NCI-H128 (cell line): Measurements from ENCODE around the gene MAP2K4.
A peak's percentile ranks its signal among the peaks of the same experiment; 100 is the strongest.
"Not testable (repeated sequence)": the region's sequence is repeated elsewhere in the genome, so short reads cannot be mapped to it uniquely, and the experiment has no call there.

ENCODE experiments used
- DNase-seq: peaks from one replicate; lab custom pipeline; 2025; ENCODE audit not compliant: unreplicated experiment; lab: John Stamatoyannopoulos, UW

MAP2K4 gene

DNA sequence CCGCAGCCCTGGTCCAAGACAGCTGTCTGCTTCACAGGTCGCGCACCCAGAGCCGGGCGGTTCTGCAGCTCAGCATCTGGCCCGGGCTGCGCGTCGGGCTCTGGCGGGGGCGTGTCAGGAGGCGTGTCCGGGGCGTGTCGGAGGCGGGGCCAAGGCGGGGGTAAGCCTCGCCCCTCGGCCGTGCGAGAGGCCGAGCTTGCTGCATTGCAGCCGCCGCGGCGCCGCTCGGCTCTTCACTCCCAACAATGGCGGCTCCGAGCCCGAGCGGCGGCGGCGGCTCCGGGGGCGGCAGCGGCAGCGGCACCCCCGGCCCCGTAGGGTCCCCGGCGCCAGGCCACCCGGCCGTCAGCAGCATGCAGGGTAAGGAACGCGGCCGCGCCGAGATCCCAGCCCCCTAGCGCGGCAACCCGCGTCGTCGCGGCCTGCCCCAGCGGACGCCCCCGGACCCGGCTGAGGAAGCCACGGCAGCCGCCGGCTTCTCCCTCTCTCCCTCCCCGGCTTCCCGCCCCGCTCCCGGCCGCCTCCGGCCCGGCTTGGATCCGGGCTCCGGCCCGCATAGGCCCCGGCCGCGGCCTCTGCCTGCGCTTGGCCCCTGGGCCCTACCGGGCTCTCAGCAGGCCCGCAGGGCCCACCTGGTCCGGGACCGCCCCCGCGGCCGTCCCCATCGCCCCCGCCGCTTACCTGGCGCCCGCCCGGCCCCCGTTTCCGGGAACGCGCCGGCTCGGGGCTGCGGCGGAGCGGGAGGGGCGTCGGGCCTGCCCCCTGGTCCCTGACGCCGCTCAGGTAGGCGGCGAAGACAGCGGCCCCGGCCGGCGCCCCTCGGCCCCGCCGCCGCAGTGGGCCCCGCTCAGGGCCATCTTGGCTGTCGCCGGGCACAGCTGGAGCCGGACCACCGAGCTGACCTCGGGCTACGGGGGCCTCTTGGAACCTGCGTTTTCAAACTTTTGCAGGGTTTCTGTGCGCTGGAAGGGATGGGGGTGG lies at the start of gene MAP2K4:
Gene MAP2K4, plus strand, starts transcription at position 236 of the 981 bp plus-strand sequence. Its CDS starts 10 bp downstream, at position 246.
- DNase-seq = peak; percentile 31

GRCh38 chr17:11972741-11973140 lies 47.9 kb upstream of the MAP2K4 start:
- not testable (repeated sequence) for DNase-seq

- DNase-seq = no peak
Observed at GRCh38 chr17:11979795-11980194, 40.9 kb upstream of the MAP2K4 start.

- no peak for DNase-seq
Observed at GRCh38 chr17:11980813-11981212, 39.9 kb upstream of the MAP2K4 start.

- no peak for DNase-seq
Observed at GRCh38 chr17:11981862-11982261, 38.8 kb upstream of the MAP2K4 start.

GRCh38 chr17:11986179-11986941 lies 34.3 kb upstream of the MAP2K4 start:
- no peak for DNase-seq

- no peak for DNase-seq
Observed at GRCh38 chr17:11986942-11987329, 33.7 kb upstream of the MAP2K4 start.

DNA sequence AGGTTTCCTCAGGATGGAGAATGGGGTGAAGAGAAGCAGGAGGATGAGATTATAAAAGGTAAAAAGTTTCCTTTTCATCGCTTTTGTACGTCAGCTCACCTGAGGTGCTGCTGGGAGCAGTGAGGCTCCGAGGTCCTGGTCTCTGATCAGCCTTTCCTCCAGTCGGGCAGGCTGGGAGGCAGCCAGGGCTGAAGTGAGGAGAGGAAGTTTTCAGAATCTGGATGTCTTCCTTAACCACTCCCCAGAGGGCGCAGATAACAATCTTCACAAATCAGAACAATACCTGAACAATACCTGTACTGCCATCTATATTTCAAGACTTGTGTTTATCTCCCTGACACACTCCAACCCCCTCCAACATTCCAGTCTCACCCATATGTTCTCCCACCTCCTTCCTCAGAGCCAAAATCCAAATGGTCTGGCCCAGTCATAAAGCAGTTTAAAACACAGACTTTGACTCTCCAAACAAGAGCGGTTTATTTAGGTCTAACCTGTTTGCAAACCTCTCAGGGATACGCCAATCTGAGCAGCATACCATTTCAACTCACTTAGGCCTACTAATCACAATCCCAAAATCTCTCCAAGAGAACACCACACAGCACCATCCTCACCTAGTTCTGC lies 30.2 kb upstream of the MAP2K4 start:
- no peak for DNase-seq

DNA sequence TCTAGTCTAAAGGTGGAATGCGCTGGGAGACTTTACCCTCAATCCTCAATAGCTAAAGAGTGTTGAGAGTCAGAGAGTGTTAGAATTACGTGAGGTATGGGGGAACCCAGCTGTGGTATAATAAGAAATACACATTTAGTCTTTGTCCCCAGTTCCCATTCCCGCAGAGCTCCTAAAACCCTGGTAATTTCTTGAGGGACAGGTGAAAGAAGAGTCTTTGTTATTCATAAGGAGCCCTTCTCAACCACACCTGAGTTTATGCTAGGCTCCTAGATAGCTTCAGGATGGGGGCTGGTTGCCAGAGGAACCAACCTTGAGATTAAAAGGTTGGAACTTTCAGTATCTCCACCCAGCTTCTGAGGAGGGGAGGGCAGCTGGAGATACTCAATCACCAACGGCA lies 29.2 kb upstream of the MAP2K4 start:
- no peak for DNase-seq

- DNase-seq = no peak
Observed at GRCh38 chr17:11996722-11997146, 23.9 kb upstream of the MAP2K4 start.

DNA sequence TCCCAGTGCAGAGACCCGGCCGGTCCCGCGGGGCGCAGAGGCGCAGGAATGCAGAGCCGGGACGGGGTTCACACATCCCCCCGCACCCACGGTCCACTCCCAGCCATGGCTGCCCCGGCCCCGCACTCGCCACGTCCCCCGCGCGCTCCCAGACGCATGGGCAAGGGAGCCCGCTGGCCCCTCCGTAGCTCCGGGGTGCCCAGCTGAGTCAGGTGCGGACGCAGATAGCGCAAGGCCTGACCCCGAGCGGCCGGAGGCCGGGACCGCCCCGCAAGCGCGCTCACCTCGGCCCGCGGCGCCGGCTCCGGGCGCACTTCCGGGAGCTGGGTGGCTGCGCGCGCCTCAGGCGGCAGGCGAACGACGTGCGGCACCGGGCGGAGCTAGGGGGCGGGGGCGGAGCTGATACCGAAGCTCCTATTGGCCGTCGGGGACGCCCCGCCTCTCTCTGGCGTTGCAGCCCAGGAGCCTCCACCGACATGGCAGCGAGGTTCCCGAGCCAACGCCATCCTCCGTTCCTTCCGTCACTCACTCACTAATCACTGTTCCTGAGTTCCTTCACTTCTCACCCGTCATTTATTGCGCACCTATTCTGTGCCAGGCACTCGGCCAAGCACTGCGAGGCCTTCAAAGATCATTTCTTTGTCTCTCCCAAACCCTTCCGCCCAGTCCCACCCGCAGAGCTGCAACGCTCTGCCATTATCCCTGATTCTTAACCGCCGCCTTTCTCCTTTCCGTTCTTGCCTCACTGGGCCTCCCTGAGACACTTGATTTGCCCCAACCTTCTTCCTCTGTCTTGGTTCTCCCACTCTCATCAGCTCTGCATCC lies 23.3 kb upstream of the MAP2K4 start, which contains the start of gene ZNF18:
Gene ZNF18, minus strand, starts transcription at position 329 of the 825 bp plus-strand sequence. CDS start 4,646 bp downstream, outside the sequence.
- peak; percentile 56 for DNase-seq

DNA sequence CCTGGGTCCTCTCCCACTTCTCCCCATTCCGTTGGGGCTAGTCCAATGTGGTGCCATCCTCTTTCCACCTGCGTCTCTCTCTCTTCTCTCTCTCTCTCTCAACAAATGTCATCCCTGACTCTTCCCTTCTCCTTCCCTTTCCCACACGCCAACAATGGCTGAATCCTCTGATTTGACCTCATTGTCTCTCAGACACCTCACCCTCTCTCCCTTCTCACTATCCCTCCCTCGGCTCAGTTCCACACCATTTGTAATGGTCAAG lies 22.8 kb upstream of the MAP2K4 start:
- no peak for DNase-seq

DNA sequence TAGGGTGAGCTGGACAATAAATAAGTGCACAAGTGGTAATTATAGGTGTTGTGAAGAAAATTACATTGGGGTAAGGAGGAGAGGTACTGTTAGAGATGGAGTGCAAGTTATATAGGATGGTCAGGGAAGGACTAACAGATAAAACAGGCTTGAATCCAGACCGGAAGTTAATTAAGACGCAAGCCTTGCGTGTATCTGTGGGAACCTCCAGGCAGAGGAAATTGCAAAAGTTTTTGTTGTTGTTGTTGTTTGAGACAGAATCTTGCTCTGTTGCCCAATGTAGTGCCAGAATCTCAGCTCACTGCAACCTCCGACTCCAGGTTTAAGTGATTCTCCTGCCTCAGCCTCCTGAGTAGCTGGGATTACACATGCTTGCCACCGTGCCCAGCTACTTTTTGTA lies 21.0 kb upstream of the MAP2K4 start:
- DNase-seq = no peak

- no peak for DNase-seq
Observed at GRCh38 chr17:12007466-12007865, 13.2 kb upstream of the MAP2K4 start.

GRCh38 chr17:12021623-12022140 lies 1.0 kb downstream of the MAP2K4 start:
- DNase-seq = no peak

DNA sequence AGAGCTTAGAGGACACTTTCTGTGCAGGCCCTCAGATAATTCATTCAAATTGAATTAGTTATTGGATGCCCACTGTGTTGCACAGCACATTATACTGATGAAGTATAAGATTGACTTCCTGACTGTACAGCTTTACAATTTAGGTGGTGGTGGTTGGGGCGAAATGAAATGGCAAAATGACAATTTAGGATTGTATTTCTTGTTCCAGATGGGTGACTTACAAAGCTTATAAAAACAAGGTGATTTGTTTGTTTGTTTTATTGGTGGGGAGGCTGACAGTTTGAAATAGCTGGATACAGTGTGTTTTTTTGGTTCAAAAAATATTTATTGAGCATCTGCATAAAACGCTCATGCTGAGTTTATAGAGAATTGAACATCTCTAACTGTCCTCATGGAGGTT lies 1.6 kb downstream of the MAP2K4 start:
- DNase-seq = no peak

DNA sequence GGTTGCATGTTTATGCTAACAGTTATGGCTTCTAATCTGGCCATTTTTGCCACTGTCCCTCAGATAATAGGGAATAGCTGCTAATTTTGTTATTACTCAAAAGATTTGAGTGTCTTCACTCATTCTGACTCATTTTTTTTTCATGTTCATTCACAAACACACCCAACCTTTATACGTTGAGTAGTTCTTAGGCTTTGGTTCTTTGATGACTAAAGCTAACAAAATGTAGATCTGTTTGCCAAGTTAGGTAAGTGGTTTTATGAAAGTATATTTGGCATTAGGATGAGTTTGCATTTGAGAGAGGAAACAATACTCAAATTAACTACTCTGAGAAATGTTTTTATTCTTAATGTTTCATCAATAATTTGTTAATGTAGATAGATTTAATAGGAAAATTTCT lies 3.6 kb downstream of the MAP2K4 start:
- DNase-seq = no peak

GRCh38 chr17:12027658-12028057 lies 7.0 kb downstream of the MAP2K4 start:
- no peak for DNase-seq

DNA sequence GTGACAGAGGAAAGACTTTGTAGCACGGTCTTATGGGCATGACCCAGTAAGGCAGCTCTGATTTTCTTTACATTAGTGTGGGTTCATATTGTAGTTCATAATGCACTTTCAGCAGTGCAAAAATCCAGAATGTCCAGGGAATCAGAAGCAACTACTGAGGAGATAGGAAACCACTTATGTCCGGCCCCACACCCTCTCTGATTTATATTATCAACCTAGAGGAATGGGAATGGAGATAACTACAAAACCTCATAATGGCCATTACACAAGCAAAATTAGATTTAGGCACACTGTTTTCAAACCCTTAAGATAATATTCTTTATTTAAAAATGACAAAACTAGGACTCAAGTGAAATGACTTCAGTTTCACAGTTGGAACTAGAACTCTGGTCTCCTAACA lies 7.9 kb downstream of the MAP2K4 start:
- no peak for DNase-seq

GRCh38 chr17:12034538-12034937 lies 13.9 kb downstream of the MAP2K4 start:
- DNase-seq = no peak

- DNase-seq = no peak
Observed at GRCh38 chr17:12035673-12036072, 15.0 kb downstream of the MAP2K4 start.
